RWPE1 (cell line): ENCODE measurements around the gene SNX5.

ENCODE experiments used
- CTCF ChIA-PET: fragments of 350-600 bp; sonication (Branson Sonifier 250); formaldehyde crosslinking; extraction: SDS; loops from one replicate; lab custom pipeline; 2021; lab: Yijun Ruan, JAX
- POLR2A ChIA-PET: fragments of 400-600 bp; formaldehyde crosslinking; extraction: SDS; loops from one replicate; lab custom pipeline; 2020; ENCODE audit warnings: antibody characterized with exemption; ENCODE audit not compliant: low non-redundant PET; lab: Yijun Ruan, JAX
- DNase-seq: peaks from one replicate; pipeline ENCODE4 v3.0.0; 2012; ENCODE audit warnings: low spot score
- H3K27ac ChIP-seq: fragments of 450-650 bp; 2 replicates; pipeline ENCODE4 v1.5.1; 2017
- TF ChIP-seq, protein P1 (sequence below): fragments of 450-650 bp; conservative IDR thresholded peaks from 2 replicates; pipeline ENCODE4 v1.5.1; 2017; ENCODE audit warnings: low read depth, mild to moderate bottlenecking

The SNX5 gene

DNA sequence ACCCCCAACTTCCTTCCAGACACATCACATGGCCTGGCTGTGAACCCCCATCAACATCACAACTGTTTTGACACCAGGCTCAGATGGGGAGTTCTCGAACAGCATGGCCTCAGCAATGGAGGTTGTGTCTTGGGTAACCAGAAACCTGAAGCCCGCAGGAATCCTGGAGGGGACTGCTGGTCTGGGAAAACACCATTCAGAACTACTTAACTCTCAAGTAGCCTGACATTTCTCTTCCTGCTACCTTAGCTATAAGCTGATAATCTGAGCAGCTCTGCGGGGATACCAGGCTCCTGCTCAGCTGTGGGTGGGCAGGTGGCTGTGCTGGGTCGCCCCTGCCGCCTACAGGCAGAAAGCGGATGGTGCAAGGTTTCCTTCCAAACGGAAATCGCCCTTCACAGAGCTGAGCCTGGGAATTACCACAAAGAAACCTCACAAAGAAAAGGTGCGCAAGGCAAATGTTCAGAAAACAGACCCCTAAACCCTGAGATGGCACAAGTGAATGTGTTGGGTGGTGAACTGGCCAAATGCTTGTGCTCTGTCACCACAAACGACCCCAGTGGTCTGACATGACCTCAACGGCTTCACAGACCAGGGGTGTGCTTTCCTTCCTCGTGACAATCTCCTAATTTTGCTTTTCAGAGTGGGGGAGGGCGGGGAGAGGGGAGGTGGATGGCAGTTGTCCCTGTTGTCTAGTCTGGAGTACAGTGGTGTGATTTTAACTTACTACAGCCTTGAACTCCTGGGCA lies 29.5 kb downstream of the SNX5 start:
- TF ChIP-seq, protein P1, sequence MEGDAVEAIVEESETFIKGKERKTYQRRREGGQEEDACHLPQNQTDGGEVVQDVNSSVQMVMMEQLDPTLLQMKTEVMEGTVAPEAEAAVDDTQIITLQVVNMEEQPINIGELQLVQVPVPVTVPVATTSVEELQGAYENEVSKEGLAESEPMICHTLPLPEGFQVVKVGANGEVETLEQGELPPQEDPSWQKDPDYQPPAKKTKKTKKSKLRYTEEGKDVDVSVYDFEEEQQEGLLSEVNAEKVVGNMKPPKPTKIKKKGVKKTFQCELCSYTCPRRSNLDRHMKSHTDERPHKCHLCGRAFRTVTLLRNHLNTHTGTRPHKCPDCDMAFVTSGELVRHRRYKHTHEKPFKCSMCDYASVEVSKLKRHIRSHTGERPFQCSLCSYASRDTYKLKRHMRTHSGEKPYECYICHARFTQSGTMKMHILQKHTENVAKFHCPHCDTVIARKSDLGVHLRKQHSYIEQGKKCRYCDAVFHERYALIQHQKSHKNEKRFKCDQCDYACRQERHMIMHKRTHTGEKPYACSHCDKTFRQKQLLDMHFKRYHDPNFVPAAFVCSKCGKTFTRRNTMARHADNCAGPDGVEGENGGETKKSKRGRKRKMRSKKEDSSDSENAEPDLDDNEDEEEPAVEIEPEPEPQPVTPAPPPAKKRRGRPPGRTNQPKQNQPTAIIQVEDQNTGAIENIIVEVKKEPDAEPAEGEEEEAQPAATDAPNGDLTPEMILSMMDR: peak; percentile 85
- ChIA-PET POLR2A (no interaction called here), CTCF (interaction anchor here (0.6 to 1.9 kb wide), 4 partner anchors 23 to 288 kb away, joined by 3 to 13 read pairs (median 6); no protein-coding TSS in a partner anchor)
- DNase-seq: peak; percentile 75
- peak overlapping the region; percentile 57 for H3K27ac ChIP-seq

DNA sequence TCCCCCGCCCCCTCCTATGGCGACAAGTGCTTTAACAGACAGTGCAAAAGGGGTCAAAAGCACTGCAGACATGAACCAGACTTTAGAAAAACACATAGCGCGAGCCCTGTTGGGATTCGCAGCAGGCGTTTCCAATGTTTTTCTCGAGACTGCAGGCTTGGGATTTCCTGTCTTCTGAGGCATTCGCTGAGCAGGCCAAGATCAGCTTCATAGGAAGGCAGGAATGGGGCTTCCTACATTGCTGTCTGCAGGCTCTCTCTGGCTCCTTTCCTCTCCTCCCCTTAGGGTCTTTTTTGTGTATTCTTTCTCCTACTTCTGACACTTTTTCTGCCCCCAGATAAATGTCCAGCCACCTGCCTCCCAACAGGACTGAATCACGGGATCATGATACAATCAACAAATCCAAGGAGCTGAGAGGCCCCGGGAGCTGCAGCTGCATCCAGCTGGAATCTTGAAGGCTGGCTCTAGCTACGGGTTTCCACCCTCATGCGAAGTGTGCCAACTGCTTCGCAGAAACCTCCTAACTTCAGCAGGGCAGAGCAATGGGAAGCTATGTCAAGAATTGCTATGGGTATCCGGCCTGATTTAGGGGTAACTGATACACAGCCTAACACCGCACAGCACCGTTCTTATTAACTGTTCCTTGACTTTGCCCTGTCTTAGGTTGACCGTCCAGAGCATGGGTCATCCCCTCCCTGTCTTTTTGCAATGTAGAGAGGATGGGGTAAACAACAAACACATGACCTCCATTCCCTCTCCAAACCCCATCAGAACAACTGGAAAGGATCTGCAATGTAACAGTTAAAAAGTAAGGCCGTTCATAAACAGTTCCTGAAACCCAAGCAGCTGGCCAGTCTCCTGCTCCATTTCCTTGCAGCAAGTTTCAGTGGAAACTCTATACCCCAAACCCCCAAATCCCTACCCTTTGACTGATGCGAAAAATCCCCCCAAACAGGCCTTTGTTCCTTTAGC lies 31.5 kb downstream of the SNX5 start:
- no peak for DNase-seq
- no peak overlapping the region for H3K27ac ChIP-seq
- ChIA-PET POLR2A (no interaction called here), CTCF (interaction anchor here (0.6 to 0.9 kb wide), 4 partner anchors 9 to 468 kb away, joined by 3 to 5 read pairs (median 4); no protein-coding TSS in a partner anchor)
- TF ChIP-seq, protein P1: no peak

DNA sequence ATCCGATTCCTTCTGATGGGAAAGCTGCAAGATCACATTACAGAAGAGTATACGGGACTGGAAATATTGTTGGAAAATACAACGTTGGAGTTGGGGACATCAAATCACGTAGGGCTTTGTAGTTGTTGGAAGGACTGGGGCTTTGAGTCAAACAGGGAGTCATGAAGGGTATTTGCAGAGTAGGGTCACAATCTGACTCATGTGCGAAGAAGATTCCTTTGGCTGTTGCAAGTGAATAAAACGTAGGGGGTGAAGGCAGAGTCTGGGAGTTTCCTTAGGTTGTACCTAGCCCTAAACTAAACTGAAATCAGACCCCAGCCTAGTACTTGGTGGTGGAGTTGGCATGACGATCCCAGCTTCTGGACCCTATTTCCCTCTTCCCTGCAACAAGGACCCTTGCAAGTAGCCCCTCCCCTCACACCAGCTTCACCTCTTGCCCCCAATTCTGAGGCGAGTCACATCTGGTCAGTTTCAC lies 32.3 kb downstream of the SNX5 start:
- ChIA-PET POLR2A (no interaction called here), CTCF (no interaction called here)
- H3K27ac ChIP-seq: no peak overlapping the region
- DNase-seq: no peak
- TF ChIP-seq, protein P1: no peak

DNA sequence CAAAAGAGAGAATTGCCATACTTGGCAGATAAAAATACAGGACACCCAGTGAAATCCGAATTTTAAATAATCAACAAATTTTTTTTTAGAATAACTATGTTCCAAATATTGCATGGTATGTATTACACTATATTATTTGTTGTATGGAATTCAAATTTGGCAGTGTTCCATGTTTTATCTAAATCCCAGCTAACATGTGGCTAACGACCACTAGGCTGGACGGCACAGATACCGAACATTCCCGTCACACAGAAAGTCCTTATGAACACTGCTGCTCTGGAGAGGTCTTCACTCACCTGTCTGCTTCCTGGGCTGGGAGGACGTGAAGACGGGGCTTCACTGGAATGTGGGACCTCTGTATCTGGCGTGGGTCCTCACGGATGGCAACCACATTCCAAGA lies 32.8 kb downstream of the SNX5 start:
- TF ChIP-seq, protein P1: no peak
- no peak for DNase-seq
- ChIA-PET POLR2A (no interaction called here), CTCF (no interaction called here)
- no peak overlapping the region for H3K27ac ChIP-seq

DNA sequence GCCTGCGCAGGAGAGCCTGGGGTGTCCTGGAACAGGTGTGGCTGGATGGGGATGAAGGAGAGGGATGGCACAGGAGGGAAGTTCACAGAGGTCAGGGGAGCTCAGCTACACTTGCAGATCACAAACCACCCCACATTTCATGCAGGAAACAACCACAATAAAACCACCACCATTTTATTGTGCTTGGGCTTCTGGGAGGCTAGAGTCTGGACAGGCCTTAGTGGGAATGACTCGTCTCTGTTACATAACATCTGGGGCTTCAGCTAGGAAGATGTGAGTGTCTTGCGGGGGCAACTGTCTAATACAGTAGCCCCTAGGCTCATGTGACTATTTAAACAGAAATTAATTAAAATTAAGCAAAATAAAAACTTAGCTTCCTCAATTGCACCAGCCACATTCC lies 33.4 kb downstream of the SNX5 start:
- TF ChIP-seq, protein P1: no peak
- DNase-seq: no peak
- no peak overlapping the region for H3K27ac ChIP-seq
- ChIA-PET POLR2A (no interaction called here), CTCF (no interaction called here)
